ENCODE measurements around the gene TESK1.

TESK1 gene

DNA sequence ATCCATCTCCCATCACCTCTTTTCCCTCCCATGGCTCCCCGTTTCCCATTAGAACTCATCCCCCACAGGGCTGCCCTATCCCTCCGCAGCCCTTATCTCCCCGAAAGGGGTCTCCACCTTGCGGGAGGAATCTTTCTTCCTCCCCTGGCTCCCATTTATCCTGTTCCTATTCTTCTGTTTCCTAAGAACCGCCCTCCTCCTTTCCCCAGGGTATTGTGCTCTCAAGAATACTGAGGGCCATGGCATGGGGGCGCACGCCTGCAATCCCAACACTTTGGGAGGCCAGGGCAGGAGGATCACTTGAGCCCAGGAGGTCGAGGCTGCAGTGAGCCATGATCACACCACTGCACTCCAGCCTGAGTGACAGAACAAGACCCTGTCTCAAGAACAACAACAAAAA, 12.5 kb downstream of the TESK1 start:
- no peak for TF ChIP-seq CTCF (IDR thresholded peaks at IDR 0.05)
- H3K79me2 ChIP-seq: no peaks in the 10 kb centered on the region
- no peak overlapping the region for H3K4me2 ChIP-seq (ENCODE audit: low read length)
- no peak overlapping the region for H3K27ac ChIP-seq
- no peak overlapping the region for H3K4me3 ChIP-seq (ENCODE audit: low read depth, low read length)
- H3K4me1 ChIP-seq: no peaks in the 10 kb centered on the region
- H3K27me3 ChIP-seq (ENCODE audit: control insufficient read depth, insufficient read depth, low read length): no peaks in the 10 kb centered on the region
- no peak overlapping the region for H3K9ac ChIP-seq
- H3K9me3 ChIP-seq (ENCODE audit: control insufficient read depth, low read length): no peaks in the 10 kb centered on the region
- no peaks in the 10 kb centered on the region for H3K36me3 ChIP-seq (ENCODE audit: control insufficient read depth, insufficient read depth, low read length)
- H2AFZ ChIP-seq: peak overlapping the region; percentile 78

GRCh38 chr9:35618325-35618727, 13.3 kb downstream of the TESK1 start, which contains the start of gene CD72:
TSS of gene CD72 (minus strand) at chr9:35618413. CDS start at chr9:35618303, 110 bp downstream.
- Histone ChIP-seq H3K27ac (no peak within 1 kb of the TSS), H3K4me1 (no peaks in the 10 kb centered on the region), H3K36me3 (ENCODE audit: control insufficient read depth, insufficient read depth, low read length) (no peaks in the 10 kb centered on the region), H2AFZ (peak within 1 kb of the TSS; percentile 78), H3K9me3 (ENCODE audit: control insufficient read depth, low read length) (no peaks in the 10 kb centered on the region), H3K4me3 (ENCODE audit: low read depth, low read length) (peak within 1 kb of the TSS; percentile 25), H3K9ac (no peak within 1 kb of the TSS), H3K27me3 (ENCODE audit: control insufficient read depth, insufficient read depth, low read length) (no peaks in the 10 kb centered on the region), H3K79me2 (no peaks in the 10 kb centered on the region), H3K4me2 (ENCODE audit: low read length) (peak within 1 kb of the TSS; percentile 50)
- TF ChIP-seq CTCF (IDR thresholded peaks at IDR 0.05): no peak

DNA sequence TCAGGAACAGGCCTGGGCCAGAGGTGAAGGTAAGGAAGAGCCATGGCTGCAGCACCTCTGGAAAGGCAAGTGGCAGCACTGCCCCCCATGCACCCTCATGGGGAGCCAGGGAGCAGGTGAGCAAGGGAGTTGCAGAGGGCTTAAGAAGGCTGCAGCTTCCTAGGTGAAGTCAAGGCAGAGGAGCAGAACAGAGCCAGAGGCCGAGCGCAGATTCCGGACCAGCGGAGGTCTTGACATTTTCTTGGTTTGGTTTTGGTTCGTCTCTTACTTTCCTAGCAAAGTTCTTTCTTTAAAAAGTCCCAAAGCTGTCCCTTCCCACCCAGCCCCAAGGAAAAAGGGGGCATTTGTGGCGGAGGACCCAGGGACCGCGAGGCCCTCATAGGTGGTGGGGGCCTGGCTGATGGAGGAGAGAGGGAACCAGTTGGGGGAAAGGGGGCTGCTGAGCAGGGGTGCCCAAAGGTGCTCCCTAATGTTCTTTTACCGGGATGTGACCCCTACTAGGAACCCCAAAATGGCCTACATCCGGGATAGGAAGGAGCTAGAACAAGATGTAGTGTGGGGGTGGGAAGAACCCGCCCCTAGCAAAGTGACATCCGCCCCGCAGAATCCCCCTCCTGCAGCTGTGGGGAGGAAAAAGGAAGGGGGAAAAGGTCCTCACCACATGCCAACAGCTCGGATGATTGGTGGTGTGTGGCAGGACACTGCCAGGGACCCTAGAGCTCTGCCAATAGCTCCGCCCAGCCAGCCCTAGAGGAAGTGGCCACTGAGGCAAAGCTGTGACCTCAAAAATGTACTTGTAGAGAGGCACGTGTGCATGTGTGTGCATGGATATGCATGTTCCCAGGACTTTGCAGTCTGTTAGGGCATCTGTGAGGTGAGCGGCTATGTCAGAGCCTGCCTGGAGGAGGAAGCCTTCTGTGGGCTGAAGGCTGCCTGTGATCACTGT, 14.1 kb downstream of the TESK1 start:
- Histone ChIP-seq H3K4me1 (no peaks in the 10 kb centered on the region), H3K79me2 (no peaks in the 10 kb centered on the region), H3K27me3 (ENCODE audit: control insufficient read depth, insufficient read depth, low read length) (no peaks in the 10 kb centered on the region), H3K9me3 (ENCODE audit: control insufficient read depth, low read length) (no peaks in the 10 kb centered on the region), H3K27ac (no peak overlapping the region), H3K9ac (no peak overlapping the region), H3K4me3 (ENCODE audit: low read depth, low read length) (no peak overlapping the region), H2AFZ (no peak overlapping the region), H3K36me3 (ENCODE audit: control insufficient read depth, insufficient read depth, low read length) (no peaks in the 10 kb centered on the region), H3K4me2 (ENCODE audit: low read length) (no peak overlapping the region)
- TF ChIP-seq CTCF (IDR thresholded peaks at IDR 0.05): no peak

- Histone ChIP-seq H3K4me3 (ENCODE audit: low read depth, low read length) (no peak overlapping the region), H3K36me3 (ENCODE audit: control insufficient read depth, insufficient read depth, low read length) (no peaks in the 10 kb centered on the region), H3K9ac (no peak overlapping the region), H3K4me1 (no peaks in the 10 kb centered on the region), H3K4me2 (ENCODE audit: low read length) (no peak overlapping the region), H3K27me3 (ENCODE audit: control insufficient read depth, insufficient read depth, low read length) (no peaks in the 10 kb centered on the region), H2AFZ (no peak overlapping the region), H3K9me3 (ENCODE audit: control insufficient read depth, low read length) (no peaks in the 10 kb centered on the region), H3K27ac (no peak overlapping the region), H3K79me2 (no peaks in the 10 kb centered on the region)
- no peak for TF ChIP-seq CTCF (IDR thresholded peaks at IDR 0.05)
Measured at GRCh38 chr9:35619800-35620158, 14.7 kb downstream of the TESK1 start.

- Histone ChIP-seq H3K36me3 (ENCODE audit: control insufficient read depth, insufficient read depth, low read length) (no peaks in the 10 kb centered on the region), H3K27ac (no peak overlapping the region), H3K9ac (no peak overlapping the region), H3K9me3 (ENCODE audit: control insufficient read depth, low read length) (no peaks in the 10 kb centered on the region), H3K79me2 (no peaks in the 10 kb centered on the region), H2AFZ (no peak overlapping the region), H3K4me2 (ENCODE audit: low read length) (no peak overlapping the region), H3K27me3 (ENCODE audit: control insufficient read depth, insufficient read depth, low read length) (no peaks in the 10 kb centered on the region), H3K4me3 (ENCODE audit: low read depth, low read length) (no peak overlapping the region), H3K4me1 (no peaks in the 10 kb centered on the region)
- TF ChIP-seq CTCF (IDR thresholded peaks at IDR 0.05): no peak
Measured at GRCh38 chr9:35627575-35627974, 22.5 kb downstream of the TESK1 start.

Data from parathyroid adenoma (tissue), 2 donors.